Measurements from ENCODE around the gene MMP25.

Gene MMP25

DNA sequence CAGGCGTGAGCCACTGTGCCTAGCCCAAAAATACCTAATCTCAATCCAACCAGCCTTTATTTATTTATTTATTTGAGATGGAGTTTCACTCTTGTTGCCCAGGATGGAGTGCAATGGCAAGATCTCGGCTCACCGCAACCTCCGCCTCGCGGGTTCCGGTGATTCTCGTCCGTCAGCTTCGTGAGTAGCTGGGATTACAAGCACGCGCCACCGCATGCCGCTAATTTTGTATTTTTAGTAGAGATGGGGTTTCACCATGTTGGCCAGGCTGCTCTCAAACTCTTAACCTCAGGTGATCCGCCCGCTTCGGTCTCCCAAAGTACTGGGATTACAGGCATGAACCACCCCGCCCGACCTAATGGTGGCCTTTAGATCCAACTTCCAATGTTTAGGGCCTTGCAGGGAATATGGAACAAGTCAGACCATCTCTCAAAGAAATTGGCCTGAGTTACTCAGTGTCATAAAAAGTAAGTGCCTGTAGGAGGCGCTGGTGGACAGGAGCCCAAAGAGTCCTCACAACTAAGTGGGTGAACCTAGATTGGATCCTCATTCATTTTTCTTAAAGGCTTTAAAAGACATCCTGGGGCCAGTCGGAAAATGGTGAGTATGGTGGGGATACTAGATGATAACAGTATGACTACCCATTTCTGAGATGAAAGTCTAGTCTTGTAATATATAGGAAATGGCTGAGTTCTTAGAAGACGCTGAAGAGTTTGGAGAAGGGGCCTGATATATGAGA lies 48.1 kb downstream of the MMP25 start:
- no peak for DNase-seq (ENCODE audit: low read depth)

DNA sequence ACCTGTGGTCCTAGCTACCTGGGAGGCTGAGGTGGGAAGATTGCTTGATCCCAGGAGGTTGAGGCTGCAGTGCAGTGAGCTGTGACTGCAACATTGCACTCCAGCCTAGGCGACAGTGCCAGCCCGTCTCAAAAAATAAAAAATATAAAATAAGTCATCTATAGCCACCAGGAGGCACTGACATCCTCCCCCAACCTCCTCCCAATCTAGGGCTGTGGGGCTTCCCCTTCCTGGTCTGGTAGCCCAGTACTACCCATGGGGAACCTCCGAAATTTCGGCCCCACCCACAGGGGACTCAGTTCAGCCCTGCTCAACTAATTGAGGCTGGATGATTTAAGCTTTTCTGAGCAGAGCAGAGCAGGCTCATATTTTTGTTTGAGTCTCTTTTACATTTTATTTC lies 49.5 kb downstream of the MMP25 start:
- no peak for DNase-seq (ENCODE audit: low read depth)

DNA sequence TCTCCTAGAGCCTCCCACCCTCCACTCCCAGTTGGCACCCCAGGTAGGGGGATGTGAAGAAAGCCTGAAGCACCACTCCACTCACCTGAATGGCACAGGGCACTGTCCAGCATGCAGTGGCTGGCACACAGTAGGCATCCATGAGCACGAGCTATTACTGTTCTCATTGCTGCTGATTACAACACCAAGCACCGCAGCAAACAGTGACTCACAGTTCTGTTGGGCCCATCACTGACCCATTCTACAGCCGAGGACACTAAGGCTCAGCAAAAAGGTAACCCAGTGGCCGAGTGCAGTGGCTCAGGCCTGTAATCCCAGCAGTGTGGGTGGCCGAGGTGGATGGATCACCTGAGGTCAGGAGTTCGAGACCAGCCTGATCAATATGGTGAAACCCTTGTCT lies 50.0 kb downstream of the MMP25 start:
- DNase-seq (ENCODE audit: low read depth), result no peak

- no peak for DNase-seq (ENCODE audit: low read depth)
Measured at GRCh38 chr16:3097266-3097665, 50.9 kb downstream of the MMP25 start.

- DNase-seq (ENCODE audit: low read depth), result no peak
Measured at GRCh38 chr16:3098459-3099394, 52.4 kb downstream of the MMP25 start, which contains the start of gene ZSCAN10. Gene ZSCAN10, minus strand, starts transcription at chr16:3099294. Its CDS starts 6,357 bp downstream, at chr16:3092937.

- no peak for DNase-seq (ENCODE audit: low read depth)
Measured at GRCh38 chr16:3099395-3099731, 53.0 kb downstream of the MMP25 start.

GRCh38 chr16:3099732-3100499 lies 53.6 kb downstream of the MMP25 start:
- DNase-seq (ENCODE audit: low read depth), result peak; percentile 92

- DNase-seq (ENCODE audit: low read depth), result peak; percentile 81
Measured at GRCh38 chr16:3101018-3101840, 54.9 kb downstream of the MMP25 start.

GRCh38 chr16:3101841-3102470 lies 55.6 kb downstream of the MMP25 start:
- peak; percentile 83 for DNase-seq (ENCODE audit: low read depth)

- no peak for DNase-seq (ENCODE audit: low read depth)
Measured at GRCh38 chr16:3106205-3106928, 60.0 kb downstream of the MMP25 start.

All from CMK (cell line).